ENCODE data around the gene PHLDA3. TPM values are rescaled to one million over a fixed set of nuclear protein-coding genes. Genes with fewer than 3 reads are reported as not detected.

Gene PHLDA3
- total and polyA plus RNA-seq, 4 donors = 0.36 to 2.2 (median 1.0) TPM

DNA sequence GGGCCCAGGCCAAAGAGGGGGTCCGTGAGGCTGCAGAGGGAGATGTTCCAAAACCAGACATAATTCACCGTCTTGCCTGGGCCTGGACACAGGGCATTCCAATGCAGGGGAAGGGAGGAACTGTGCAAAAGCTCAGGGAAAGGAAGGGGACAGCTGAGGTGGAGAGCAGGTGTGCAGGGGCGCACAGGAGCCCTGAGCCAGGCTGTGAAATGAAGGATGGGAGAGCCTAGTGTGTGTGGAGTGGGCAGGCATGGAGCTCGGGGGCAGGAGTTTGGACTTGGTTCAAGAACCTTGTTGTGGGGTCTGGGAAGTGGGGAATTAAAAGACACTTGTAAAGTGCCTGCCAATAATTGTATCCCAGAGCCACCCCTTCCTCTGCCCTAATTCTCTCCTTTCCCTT lies 49.7 kb downstream of the PHLDA3 start:
- Histone ChIP-seq H3K9me3 (ENCODE audit: control insufficient read depth in 4 of 4, low read length in 3 of 4) (no peaks in the 10 kb centered on the region), H3K27me3 (ENCODE audit: control insufficient read depth in 4 of 4, insufficient read depth in 4 of 4, low read length in 3 of 4) (no peaks in the 10 kb centered on the region), H3K9ac (ENCODE audit: low read depth in 1 of 2, low read length in 2 of 2) (no peak overlapping the region), H3K4me1 (ENCODE audit: control insufficient read depth in 4 of 4, insufficient read depth in 4 of 4, low read length in 3 of 4) (no peaks in the 10 kb centered on the region), H3K27ac (ENCODE audit: low read depth in 1 of 2, low read length in 2 of 2) (no peak overlapping the region), H3K36me3 (ENCODE audit: control insufficient read depth in 4 of 4, insufficient read depth in 3 of 4, low read depth in 1 of 4, low read length in 3 of 4) (no peaks in the 10 kb centered on the region), H3K4me3 (ENCODE audit: low read depth in 1 of 3, low read length in 3 of 3) (no peak overlapping the region)
- TF ChIP-seq FOXA1 (IDR thresholded peaks at IDR 0.05) (no peak), NR2F2 (IDR thresholded peaks at IDR 0.05) (no peak), RAD21 (IDR thresholded peaks at IDR 0.05) (no peak), YY1 (IDR thresholded peaks at IDR 0.05) (no peak), SP1 (IDR thresholded peaks at IDR 0.05) (no peak), GABPA (IDR thresholded peaks at IDR 0.05 in 1 of 2, conservative IDR thresholded peaks at IDR 0.05 in 1 of 2) (no peak), JUND (IDR thresholded peaks at IDR 0.05) (no peak), RXRA (IDR thresholded peaks at IDR 0.05) (no peak), HNF4A (conservative IDR thresholded peaks at IDR 0.05) (no peak), FOXA2 (IDR thresholded peaks at IDR 0.05) (no peak), EGR1 (IDR thresholded peaks at IDR 0.05; ENCODE audit: low read depth in 2 of 2) (no peak)
- TF ChIP-seq, protein P1, sequence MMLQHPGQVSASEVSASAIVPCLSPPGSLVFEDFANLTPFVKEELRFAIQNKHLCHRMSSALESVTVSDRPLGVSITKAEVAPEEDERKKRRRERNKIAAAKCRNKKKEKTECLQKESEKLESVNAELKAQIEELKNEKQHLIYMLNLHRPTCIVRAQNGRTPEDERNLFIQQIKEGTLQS (IDR thresholded peaks at IDR 0.05) = no peak
- TF ChIP-seq, protein P2, sequence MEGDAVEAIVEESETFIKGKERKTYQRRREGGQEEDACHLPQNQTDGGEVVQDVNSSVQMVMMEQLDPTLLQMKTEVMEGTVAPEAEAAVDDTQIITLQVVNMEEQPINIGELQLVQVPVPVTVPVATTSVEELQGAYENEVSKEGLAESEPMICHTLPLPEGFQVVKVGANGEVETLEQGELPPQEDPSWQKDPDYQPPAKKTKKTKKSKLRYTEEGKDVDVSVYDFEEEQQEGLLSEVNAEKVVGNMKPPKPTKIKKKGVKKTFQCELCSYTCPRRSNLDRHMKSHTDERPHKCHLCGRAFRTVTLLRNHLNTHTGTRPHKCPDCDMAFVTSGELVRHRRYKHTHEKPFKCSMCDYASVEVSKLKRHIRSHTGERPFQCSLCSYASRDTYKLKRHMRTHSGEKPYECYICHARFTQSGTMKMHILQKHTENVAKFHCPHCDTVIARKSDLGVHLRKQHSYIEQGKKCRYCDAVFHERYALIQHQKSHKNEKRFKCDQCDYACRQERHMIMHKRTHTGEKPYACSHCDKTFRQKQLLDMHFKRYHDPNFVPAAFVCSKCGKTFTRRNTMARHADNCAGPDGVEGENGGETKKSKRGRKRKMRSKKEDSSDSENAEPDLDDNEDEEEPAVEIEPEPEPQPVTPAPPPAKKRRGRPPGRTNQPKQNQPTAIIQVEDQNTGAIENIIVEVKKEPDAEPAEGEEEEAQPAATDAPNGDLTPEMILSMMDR (IDR thresholded peaks at IDR 0.05; ENCODE audit: low read depth, low read length, missing input control) = no peak
- TF ChIP-seq, protein P3, sequence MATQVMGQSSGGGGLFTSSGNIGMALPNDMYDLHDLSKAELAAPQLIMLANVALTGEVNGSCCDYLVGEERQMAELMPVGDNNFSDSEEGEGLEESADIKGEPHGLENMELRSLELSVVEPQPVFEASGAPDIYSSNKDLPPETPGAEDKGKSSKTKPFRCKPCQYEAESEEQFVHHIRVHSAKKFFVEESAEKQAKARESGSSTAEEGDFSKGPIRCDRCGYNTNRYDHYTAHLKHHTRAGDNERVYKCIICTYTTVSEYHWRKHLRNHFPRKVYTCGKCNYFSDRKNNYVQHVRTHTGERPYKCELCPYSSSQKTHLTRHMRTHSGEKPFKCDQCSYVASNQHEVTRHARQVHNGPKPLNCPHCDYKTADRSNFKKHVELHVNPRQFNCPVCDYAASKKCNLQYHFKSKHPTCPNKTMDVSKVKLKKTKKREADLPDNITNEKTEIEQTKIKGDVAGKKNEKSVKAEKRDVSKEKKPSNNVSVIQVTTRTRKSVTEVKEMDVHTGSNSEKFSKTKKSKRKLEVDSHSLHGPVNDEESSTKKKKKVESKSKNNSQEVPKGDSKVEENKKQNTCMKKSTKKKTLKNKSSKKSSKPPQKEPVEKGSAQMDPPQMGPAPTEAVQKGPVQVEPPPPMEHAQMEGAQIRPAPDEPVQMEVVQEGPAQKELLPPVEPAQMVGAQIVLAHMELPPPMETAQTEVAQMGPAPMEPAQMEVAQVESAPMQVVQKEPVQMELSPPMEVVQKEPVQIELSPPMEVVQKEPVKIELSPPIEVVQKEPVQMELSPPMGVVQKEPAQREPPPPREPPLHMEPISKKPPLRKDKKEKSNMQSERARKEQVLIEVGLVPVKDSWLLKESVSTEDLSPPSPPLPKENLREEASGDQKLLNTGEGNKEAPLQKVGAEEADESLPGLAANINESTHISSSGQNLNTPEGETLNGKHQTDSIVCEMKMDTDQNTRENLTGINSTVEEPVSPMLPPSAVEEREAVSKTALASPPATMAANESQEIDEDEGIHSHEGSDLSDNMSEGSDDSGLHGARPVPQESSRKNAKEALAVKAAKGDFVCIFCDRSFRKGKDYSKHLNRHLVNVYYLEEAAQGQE (IDR thresholded peaks at IDR 0.05) = no peak
- TF ChIP-seq, protein P4, sequence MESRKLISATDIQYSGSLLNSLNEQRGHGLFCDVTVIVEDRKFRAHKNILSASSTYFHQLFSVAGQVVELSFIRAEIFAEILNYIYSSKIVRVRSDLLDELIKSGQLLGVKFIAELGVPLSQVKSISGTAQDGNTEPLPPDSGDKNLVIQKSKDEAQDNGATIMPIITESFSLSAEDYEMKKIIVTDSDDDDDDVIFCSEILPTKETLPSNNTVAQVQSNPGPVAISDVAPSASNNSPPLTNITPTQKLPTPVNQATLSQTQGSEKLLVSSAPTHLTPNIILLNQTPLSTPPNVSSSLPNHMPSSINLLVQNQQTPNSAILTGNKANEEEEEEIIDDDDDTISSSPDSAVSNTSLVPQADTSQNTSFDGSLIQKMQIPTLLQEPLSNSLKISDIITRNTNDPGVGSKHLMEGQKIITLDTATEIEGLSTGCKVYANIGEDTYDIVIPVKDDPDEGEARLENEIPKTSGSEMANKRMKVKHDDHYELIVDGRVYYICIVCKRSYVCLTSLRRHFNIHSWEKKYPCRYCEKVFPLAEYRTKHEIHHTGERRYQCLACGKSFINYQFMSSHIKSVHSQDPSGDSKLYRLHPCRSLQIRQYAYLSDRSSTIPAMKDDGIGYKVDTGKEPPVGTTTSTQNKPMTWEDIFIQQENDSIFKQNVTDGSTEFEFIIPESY (IDR thresholded peaks at IDR 0.05) = no peak
- 94% methylated on average over 4 of the region's 4 CpGs for WGBS
- no peak for DNase-seq (ENCODE audit: low spot score)

DNA sequence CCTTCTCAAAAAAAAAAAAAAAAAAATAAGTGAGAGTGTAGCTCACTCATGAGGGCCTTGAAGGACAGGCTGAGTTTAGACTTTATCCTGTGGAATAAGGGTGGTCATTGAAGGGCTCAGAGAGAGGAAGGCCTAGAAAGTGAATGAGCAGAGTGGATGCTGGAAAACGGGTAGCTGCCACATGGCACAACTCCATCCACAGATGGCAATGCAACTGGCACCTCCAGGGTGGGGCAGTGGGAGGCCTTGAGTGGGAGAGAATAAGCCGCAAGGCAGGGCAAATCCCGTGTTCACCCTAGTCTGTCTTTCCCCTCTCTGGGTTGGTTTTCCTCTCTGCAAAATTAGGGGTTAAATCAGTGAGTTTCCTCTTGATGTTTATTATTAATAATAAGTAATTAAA lies 50.5 kb downstream of the PHLDA3 start:
- 89% methylated on average over 3 of the region's 3 CpGs for WGBS
- no peak overlapping the region for H3K4me3 ChIP-seq (ENCODE audit: low read depth in 1 of 3, low read length in 3 of 3)

More for the DNA sequence above, 50.5 kb downstream of the PHLDA3 start:
- Histone ChIP-seq H3K27ac (ENCODE audit: low read depth in 1 of 2, low read length in 2 of 2) (no peak overlapping the region), H3K27me3 (ENCODE audit: control insufficient read depth in 4 of 4, insufficient read depth in 4 of 4, low read length in 3 of 4) (no peaks in the 10 kb centered on the region), H3K9ac (ENCODE audit: low read depth in 1 of 2, low read length in 2 of 2) (no peak overlapping the region), H3K4me1 (ENCODE audit: control insufficient read depth in 4 of 4, insufficient read depth in 4 of 4, low read length in 3 of 4) (no peaks in the 10 kb centered on the region), H3K36me3 (ENCODE audit: control insufficient read depth in 4 of 4, insufficient read depth in 3 of 4, low read depth in 1 of 4, low read length in 3 of 4) (no peaks in the 10 kb centered on the region), H3K9me3 (ENCODE audit: control insufficient read depth in 4 of 4, low read length in 3 of 4) (no peaks in the 10 kb centered on the region)
- TF ChIP-seq, protein P2 (IDR thresholded peaks at IDR 0.05; ENCODE audit: low read depth, low read length, missing input control) = no peak
- no peak for TF ChIP-seq SP1 (IDR thresholded peaks at IDR 0.05)
- no peak for TF ChIP-seq FOXA2 (IDR thresholded peaks at IDR 0.05)
- TF ChIP-seq, protein P4 (IDR thresholded peaks at IDR 0.05) = no peak
- TF ChIP-seq, protein P3 (IDR thresholded peaks at IDR 0.05) = no peak
- DNase-seq (ENCODE audit: low spot score) = no peak
